ENCODE measurements around the gene DPEP3.

The DPEP3 gene

GRCh38 chr16:67959536-67960329 lies 20.6 kb downstream of the DPEP3 start:
- no peak for DNase-seq (ENCODE audit: low read depth)

GRCh38 chr16:67957622-67958021 lies 22.7 kb downstream of the DPEP3 start:
- H3K4me3 ChIP-seq (ENCODE audit: low read depth, low read length): no peak overlapping the region
- no peak for DNase-seq (ENCODE audit: low read depth)
- TF ChIP-seq CTCF (IDR thresholded peaks at IDR 0.05; ENCODE audit: low read depth, low read length, missing control alignments): no peak

More at GRCh38 chr16:67959536-67960329, 20.6 kb downstream of the DPEP3 start:
- H3K4me3 ChIP-seq (ENCODE audit: low read depth, low read length): no peak overlapping the region
- TF ChIP-seq CTCF (IDR thresholded peaks at IDR 0.05; ENCODE audit: low read depth, low read length, missing control alignments): no peak

- H3K4me3 ChIP-seq (ENCODE audit: low read depth, low read length): no peak overlapping the region
- no peak for DNase-seq (ENCODE audit: low read depth)
- TF ChIP-seq CTCF (IDR thresholded peaks at IDR 0.05; ENCODE audit: low read depth, low read length, missing control alignments): no peak
Measured at GRCh38 chr16:67954421-67955196, 25.7 kb downstream of the DPEP3 start.

- no peak overlapping the region for H3K4me3 ChIP-seq (ENCODE audit: low read depth, low read length)
- TF ChIP-seq CTCF (IDR thresholded peaks at IDR 0.05; ENCODE audit: low read depth, low read length, missing control alignments): no peak
- DNase-seq (ENCODE audit: low read depth): no peak
Measured at GRCh38 chr16:67953641-67954375, 26.5 kb downstream of the DPEP3 start.

- no peak for TF ChIP-seq CTCF (IDR thresholded peaks at IDR 0.05; ENCODE audit: low read depth, low read length, missing control alignments)
- H3K4me3 ChIP-seq (ENCODE audit: low read depth, low read length): no peak overlapping the region
- no peak for DNase-seq (ENCODE audit: low read depth)
Measured at GRCh38 chr16:67951485-67951884, 28.8 kb downstream of the DPEP3 start.

- no peak for TF ChIP-seq CTCF (IDR thresholded peaks at IDR 0.05; ENCODE audit: low read depth, low read length, missing control alignments)
- DNase-seq (ENCODE audit: low read depth): no peak
Measured at GRCh38 chr16:67950335-67950843, 29.9 kb downstream of the DPEP3 start.

More at GRCh38 chr16:67950335-67950843, 29.9 kb downstream of the DPEP3 start:
- H3K4me3 ChIP-seq (ENCODE audit: low read depth, low read length): no peak overlapping the region

Measured in GM12864 (cell line).